HG02884 (cell line): ENCODE results near the gene CCDC197.
A peak's percentile ranks its signal among the peaks of the same experiment; 100 is the strongest.

Experiments
- ATAC-seq: cut with Tn5 transposase; IDR thresholded peaks from one replicate; pipeline ENCODE4 v1.9.1; 2021; ENCODE audit warnings: mild to moderate bottlenecking, moderate library complexity; ENCODE audit not compliant: unreplicated experiment

CCDC197 gene

DNA sequence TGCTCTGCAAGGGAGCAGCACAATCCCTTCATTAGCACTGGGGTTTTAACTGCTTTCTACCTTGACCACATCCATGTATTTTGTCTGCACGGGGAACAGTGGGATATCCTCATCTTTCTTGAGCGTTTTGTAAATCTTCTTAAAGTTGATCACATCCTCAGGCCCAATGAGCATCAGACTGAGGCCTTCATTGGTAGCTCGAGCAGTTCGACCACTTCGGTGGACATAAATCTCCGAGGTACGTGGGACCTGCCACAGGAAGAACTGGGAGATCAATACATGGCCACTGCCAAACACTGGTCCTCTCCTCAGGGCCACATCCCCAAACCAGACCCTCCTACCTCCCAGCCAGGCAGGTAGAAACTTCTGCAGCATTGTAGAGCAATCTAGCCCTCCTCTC lies 57.8 kb downstream of the CCDC197 start:
- no peak for ATAC-seq

DNA sequence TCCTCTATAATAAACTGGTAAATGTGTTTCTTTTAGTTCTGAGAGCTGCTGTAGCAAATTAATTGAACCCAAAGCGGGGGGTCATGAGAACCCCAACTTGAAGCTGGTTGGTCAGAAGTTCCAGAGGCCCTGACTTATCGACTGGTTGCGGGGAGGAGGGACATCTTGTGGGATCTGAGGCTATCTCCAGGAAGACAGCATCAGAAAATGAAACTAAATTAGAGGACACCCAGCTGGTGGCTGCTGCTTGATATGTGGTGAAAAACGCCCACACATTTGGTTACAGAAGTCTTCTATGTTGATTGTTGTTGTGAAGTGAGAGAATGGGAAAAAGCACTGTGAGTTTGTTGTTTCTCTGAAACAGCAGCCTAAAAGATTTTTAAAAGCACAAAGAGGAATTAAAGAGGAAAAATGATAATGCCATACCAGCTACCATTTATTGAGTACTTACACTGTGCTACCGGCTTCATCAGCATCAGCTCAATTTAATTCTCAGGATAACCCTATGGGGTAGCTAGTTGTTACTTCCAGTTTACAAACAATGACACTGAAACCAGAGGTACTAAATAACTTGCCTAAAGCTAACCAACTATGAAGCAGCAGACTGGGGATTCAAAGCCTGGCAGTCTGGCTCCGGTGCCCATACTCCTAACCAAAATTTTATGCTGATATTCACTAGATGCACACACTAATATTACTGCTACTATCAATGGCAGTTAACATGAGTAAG lies 59.6 kb downstream of the CCDC197 start:
- peak; percentile 77 for ATAC-seq

DNA sequence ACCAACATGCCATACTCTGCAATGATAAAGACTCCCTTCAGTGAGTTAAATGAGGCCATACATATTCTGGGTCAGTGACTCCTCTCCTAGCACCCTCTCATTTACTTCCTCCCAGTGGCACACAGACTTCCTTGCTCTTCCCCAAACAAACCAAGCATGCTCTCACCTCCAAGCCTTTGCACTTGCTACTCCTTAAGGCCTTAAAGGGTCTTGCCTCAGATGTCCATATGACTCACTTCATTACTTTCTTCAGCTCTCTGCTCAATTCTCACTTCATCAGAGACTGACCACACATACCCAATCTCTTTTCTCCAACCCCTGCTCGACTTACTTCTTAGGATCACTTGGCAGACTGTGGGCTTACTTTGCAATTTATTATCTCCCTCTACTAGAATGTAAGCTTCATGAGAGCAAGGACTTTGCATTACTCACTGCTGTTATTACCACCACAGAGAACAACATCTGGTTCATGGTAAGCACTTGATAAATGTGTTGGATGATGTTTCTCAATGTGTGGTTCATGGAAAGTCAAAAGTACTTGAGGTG lies 61.1 kb downstream of the CCDC197 start:
- ATAC-seq, result no peak
